ENCODE results near the gene LAMTOR4.

The LAMTOR4 gene

DNA sequence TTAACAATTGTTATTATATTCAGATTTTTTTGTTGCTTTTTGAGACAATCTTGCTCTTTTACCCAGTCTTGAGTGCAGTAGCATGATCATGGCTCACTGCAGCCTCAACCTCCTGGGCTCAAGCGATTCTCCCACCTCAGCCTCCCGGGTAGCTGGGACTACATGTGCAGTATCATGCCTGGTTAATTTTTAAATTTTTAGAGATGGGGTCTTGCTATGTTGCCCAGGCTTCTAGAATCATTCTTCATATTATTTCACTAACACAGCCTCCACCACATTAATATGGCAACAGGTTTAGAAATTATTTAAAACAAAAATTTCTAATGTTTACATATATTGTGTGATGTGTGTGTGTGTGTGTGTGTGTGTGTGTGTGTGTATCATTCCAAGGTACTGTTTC, 1.4 kb upstream of the LAMTOR4 start:
- TF ChIP-seq, protein P1, sequence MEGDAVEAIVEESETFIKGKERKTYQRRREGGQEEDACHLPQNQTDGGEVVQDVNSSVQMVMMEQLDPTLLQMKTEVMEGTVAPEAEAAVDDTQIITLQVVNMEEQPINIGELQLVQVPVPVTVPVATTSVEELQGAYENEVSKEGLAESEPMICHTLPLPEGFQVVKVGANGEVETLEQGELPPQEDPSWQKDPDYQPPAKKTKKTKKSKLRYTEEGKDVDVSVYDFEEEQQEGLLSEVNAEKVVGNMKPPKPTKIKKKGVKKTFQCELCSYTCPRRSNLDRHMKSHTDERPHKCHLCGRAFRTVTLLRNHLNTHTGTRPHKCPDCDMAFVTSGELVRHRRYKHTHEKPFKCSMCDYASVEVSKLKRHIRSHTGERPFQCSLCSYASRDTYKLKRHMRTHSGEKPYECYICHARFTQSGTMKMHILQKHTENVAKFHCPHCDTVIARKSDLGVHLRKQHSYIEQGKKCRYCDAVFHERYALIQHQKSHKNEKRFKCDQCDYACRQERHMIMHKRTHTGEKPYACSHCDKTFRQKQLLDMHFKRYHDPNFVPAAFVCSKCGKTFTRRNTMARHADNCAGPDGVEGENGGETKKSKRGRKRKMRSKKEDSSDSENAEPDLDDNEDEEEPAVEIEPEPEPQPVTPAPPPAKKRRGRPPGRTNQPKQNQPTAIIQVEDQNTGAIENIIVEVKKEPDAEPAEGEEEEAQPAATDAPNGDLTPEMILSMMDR (IDR thresholded peaks at IDR 0.05; ENCODE audit: insufficient read depth, low read depth, low read length, missing control alignments), result no peak
- H3K4me3 ChIP-seq (ENCODE audit: low read length), result no peak overlapping the region

DNA sequence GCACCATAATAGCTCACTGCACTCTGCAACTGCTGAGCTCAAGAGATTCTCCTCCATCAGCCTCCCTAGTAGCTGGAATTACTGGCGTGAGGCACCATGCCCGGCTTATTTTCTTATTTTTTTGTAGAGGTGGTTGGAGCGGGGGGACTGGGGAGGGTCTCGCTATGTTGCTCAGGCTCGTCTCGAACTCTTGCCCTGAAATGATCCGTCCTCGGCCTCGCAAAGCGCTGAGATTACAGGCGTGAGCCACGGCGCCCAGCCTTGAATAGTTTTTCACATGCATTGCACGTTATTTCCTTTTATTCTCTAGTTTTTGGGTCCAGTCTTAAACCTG, 526 bp upstream of the LAMTOR4 start:
- H3K4me3 ChIP-seq (ENCODE audit: low read length), result peak overlapping the region; percentile 87
- DNase-seq (ENCODE audit: low read depth), result no peak
- TF ChIP-seq, protein P1 (IDR thresholded peaks at IDR 0.05; ENCODE audit: insufficient read depth, low read depth, low read length, missing control alignments), result no peak

More for the DNA sequence above, 1.4 kb upstream of the LAMTOR4 start:
- no peak for DNase-seq (ENCODE audit: low read depth)

DNA sequence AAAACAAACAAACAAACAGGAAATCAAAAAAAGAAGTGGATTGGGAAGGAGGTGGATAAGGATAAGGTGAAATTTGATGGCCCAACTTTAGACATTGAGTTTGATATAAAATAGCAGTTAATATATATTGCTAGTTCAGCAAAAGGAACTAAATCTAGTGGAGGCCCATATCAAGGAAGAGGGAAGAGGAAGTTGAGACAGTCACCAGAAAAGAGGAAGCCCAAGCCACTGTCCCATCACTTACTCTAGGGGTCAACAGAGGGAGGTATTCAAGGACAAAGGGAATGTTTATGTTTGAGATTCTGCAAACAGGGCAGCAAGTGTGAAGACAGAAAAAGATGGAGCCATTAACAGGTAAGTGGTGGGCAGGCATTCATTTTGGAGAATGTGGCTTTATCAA, 3.7 kb downstream of the LAMTOR4 start:
- TF ChIP-seq, protein P1 (IDR thresholded peaks at IDR 0.05; ENCODE audit: insufficient read depth, low read depth, low read length, missing control alignments), result no peak
- H3K4me3 ChIP-seq (ENCODE audit: low read length), result no peak overlapping the region

DNA sequence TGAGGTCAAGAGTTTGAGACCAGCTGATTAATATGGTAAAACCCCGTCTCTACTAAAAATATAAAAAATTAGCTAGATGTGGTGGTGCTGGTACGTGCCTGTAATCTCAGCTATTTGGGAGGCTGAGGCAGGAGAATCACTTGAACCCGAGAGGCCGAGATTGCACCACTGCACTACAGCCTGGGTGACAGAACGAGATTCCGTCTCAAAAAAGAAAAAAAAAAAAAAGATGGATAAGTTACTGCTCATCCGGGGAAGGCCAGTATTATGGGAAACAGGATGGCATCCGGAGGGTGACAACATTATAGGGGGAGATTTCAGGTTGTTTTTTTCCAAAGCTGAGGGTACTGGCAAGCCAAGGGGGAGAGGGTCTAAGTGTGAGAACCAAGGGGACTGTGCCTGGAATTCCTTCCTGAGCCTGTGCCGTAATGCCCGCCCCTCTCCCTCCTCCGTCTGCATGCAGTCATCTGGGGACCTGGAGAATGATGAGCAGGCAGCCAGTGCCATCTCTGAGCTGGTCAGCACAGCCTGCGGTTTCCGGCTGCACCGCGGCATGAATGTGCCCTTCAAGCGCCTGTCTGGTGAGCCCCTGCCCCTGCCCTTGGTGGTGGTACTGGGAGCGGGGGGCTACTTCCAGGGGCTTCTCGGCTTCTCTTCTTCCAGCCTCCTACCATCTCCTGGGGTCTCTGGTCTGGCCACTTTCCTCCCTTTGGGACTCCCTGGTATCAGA, 4.4 kb downstream of the LAMTOR4 start:
- TF ChIP-seq, protein P1 (IDR thresholded peaks at IDR 0.05; ENCODE audit: insufficient read depth, low read depth, low read length, missing control alignments), result no peak
- DNase-seq (ENCODE audit: low read depth), result no peak

More for the DNA sequence above, 3.7 kb downstream of the LAMTOR4 start:
- DNase-seq (ENCODE audit: low read depth), result no peak

DNA sequence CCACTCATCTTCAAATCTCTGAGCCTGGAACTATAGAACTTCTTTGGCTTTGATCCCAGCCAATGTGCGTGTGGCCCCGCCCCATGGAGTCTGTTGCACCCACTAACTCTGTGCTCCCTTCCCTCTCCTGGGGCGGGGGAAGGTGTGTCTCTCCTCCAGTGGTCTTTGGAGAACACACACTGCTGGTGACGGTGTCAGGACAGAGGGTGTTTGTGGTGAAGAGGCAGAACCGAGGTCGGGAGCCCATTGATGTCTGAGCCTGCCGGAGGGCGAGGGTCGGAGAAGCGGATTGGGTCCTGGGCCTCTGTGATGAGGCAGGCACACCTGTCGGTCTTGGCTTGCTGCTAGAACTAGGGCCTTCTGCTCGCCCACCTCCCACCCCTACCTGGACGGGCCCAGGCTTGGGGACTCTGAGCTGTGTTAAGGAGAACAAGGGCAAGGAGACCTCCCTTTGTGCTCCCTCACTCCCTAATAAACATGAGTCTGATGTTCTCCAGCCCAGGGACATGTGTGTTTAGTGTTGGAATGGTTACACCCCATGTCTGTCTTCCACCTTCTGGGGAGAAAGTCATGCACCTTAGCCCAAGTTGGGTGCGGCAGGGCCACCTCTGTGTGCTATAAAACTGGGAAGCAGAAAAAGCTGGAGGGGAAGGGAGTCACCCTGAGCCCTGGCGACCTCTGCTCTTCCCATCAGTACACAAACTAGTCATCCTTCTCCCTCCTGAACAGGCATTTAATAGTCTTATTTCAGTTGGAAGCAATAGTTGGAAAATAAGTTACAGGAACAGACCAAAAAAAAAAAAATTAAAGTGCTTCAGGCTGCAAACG, 5.2 kb downstream of the LAMTOR4 start:
- DNase-seq (ENCODE audit: low read depth), result no peak
- H3K4me3 ChIP-seq (ENCODE audit: low read length), result no peak overlapping the region
- TF ChIP-seq, protein P1 (IDR thresholded peaks at IDR 0.05; ENCODE audit: insufficient read depth, low read depth, low read length, missing control alignments), result no peak

More for the DNA sequence above, 4.4 kb downstream of the LAMTOR4 start:
- H3K4me3 ChIP-seq (ENCODE audit: low read length), result no peak overlapping the region

DNA sequence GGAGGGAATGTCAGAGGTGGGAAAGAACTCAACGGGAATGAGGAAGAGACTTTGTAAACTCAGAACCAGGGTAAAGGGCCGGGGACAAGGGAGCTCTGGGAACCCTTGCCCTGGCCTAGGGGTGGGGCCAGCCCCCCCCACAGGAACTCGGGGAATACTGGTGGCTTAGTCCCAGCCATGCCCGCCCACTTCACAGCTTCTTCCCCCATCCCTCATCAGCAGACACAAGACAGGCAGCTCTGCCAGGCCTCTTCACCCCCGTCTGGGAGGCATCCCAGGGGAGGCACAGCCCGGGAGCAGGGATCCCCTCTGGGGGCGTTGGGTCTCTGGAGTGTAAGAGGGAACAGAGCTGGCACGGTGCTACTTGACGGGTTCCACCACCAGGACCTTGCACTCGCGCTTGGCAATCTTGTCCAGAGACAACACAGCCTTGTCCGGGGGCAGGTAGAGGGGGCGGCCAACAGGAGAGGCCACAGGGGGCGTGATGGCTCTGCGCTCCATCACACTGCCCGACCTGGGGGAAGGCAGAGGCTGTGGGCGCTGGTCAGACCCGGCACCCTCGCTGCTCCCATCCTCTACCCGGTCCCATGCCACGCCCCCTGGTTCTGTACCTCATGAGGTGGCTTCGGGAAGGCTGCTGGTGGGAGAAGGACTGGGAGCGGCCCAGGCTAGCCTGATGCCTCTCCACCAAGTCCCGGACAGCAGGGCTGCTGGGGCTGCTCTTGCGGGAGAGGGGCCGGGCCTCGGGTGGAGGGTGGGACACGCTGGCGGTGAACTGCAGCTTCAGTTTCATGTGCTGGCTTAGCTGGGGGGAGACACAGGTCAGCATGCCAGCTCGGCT, 6.2 kb downstream of the LAMTOR4 start:
- no peak for DNase-seq (ENCODE audit: low read depth)
- TF ChIP-seq, protein P1 (IDR thresholded peaks at IDR 0.05; ENCODE audit: insufficient read depth, low read depth, low read length, missing control alignments), result no peak
- no peak overlapping the region for H3K4me3 ChIP-seq (ENCODE audit: low read length)

Data from epithelial cell of esophagus (primary cell).